ENCODE measurements around the gene PRKD1. TPM values are rescaled to one million over a fixed set of nuclear protein-coding genes. Genes with fewer than 3 reads are reported as not detected.

Gene PRKD1
- total RNA-seq, 1 donor from 2014 or later, result 0.54 TPM

DNA sequence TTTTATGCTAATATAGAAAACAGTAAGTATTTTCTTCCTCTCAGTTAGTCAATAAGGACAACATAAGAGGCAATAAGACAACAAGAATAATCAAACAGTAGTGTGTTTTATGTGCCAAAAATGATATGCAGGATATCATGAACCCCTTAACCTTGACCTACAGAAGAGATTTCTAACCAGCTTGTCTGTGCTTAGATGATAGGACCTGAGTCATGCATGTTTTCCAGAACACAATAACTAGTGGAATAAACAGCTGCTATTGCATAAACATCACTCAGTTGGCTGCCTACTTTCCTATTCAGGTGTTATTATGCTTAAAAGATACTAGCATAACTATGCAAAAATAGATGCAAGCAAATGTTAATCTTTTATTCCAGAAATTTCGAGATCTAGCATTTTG lies 282.5 kb downstream of the PRKD1 start:
- Mint-ChIP-seq H3K27me3 (ENCODE audit: unreplicated experiment) (no peaks in the 10 kb centered on the region), H3K27ac (ENCODE audit: unreplicated experiment) (no peak overlapping the region), H3K4me3 (ENCODE audit: unreplicated experiment) (no peak overlapping the region), H3K36me3 (ENCODE audit: unreplicated experiment) (peaks cover 17% of the 10 kb centered on the region), H3K4me1 (ENCODE audit: low read depth, unreplicated experiment) (no peaks in the 10 kb centered on the region), H3K9me3 (ENCODE audit: unreplicated experiment) (peaks cover 10% of the 10 kb centered on the region)
- no peak for DNase-seq
- TF ChIP-seq, protein P1, sequence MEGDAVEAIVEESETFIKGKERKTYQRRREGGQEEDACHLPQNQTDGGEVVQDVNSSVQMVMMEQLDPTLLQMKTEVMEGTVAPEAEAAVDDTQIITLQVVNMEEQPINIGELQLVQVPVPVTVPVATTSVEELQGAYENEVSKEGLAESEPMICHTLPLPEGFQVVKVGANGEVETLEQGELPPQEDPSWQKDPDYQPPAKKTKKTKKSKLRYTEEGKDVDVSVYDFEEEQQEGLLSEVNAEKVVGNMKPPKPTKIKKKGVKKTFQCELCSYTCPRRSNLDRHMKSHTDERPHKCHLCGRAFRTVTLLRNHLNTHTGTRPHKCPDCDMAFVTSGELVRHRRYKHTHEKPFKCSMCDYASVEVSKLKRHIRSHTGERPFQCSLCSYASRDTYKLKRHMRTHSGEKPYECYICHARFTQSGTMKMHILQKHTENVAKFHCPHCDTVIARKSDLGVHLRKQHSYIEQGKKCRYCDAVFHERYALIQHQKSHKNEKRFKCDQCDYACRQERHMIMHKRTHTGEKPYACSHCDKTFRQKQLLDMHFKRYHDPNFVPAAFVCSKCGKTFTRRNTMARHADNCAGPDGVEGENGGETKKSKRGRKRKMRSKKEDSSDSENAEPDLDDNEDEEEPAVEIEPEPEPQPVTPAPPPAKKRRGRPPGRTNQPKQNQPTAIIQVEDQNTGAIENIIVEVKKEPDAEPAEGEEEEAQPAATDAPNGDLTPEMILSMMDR (IDR thresholded peaks at IDR 0.05; ENCODE audit: partially characterized antibody, unreplicated experiment), result no peak

GRCh38 chr14:29643433-29644211 lies 284.0 kb downstream of the PRKD1 start:
- TF ChIP-seq, protein P1 (IDR thresholded peaks at IDR 0.05; ENCODE audit: partially characterized antibody, unreplicated experiment), result no peak
- Mint-ChIP-seq H3K4me3 (ENCODE audit: unreplicated experiment) (no peak overlapping the region), H3K36me3 (ENCODE audit: unreplicated experiment) (peaks cover 12% of the 10 kb centered on the region), H3K9me3 (ENCODE audit: unreplicated experiment) (peaks cover 4% of the 10 kb centered on the region), H3K27ac (ENCODE audit: unreplicated experiment) (no peak overlapping the region), H3K4me1 (ENCODE audit: low read depth, unreplicated experiment) (no peaks in the 10 kb centered on the region), H3K27me3 (ENCODE audit: unreplicated experiment) (no peaks in the 10 kb centered on the region)
- DNase-seq, result no peak

DNA sequence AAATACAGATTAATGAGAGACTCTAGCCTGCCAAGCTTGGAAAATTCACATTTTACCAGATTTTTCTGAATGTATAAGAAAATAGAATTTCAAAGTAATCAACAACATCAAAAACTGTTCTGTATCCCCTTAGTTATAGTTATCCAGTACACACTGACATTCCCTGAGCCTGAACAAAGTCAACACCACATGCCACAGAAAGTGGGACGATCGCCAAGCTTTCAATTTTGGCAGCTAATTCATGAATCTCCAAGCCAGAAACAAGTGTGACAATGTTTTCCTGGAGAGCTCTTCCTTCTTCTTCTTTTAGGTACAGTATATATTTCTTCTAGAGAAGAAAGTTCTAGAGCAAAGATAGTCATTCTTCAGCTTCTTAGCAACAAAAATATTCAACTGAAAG lies 290.2 kb downstream of the PRKD1 start:
- TF ChIP-seq, protein P1 (IDR thresholded peaks at IDR 0.05; ENCODE audit: partially characterized antibody, unreplicated experiment), result no peak
- Mint-ChIP-seq H3K36me3 (ENCODE audit: unreplicated experiment) (no peaks in the 10 kb centered on the region), H3K4me3 (ENCODE audit: unreplicated experiment) (no peak overlapping the region), H3K9me3 (ENCODE audit: unreplicated experiment) (no peaks in the 10 kb centered on the region), H3K27ac (ENCODE audit: unreplicated experiment) (no peak overlapping the region), H3K4me1 (ENCODE audit: low read depth, unreplicated experiment) (no peaks in the 10 kb centered on the region), H3K27me3 (ENCODE audit: unreplicated experiment) (no peaks in the 10 kb centered on the region)
- DNase-seq, result no peak

- DNase-seq, result no peak
- Mint-ChIP-seq H3K4me3 (ENCODE audit: unreplicated experiment) (no peak overlapping the region), H3K27me3 (ENCODE audit: unreplicated experiment) (no peaks in the 10 kb centered on the region), H3K36me3 (ENCODE audit: unreplicated experiment) (no peaks in the 10 kb centered on the region), H3K9me3 (ENCODE audit: unreplicated experiment) (no peaks in the 10 kb centered on the region), H3K27ac (ENCODE audit: unreplicated experiment) (no peak overlapping the region), H3K4me1 (ENCODE audit: low read depth, unreplicated experiment) (no peaks in the 10 kb centered on the region)
- TF ChIP-seq, protein P1 (IDR thresholded peaks at IDR 0.05; ENCODE audit: partially characterized antibody, unreplicated experiment), result no peak
Measured at GRCh38 chr14:29636870-29637269, 290.8 kb downstream of the PRKD1 start.

DNA sequence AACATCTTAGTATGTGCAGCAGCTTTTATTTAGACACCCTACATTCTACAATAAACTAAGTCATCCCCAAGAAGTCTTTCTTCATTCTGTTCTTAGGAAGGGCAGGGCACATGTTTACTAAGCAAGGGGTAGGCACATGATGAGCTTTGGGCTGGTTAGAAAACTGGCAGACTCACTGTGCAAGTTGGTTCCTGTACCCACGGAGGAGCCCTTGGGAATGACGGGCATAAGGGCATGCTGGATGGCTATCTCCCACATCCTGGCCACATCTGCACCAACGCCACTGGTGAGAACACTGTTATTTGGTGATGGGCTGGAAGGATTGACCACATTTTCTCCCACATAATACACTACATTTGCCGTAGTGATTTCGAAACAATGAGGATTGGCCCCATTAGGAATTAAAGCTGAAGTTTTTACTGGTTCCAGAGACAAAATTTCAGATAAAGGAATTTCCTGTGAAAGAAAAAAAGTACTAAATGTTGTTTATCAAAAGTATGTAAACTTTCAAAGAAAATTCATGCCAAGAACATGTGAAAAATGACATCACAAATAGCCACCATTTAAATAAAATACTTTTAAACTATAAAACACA lies 297.0 kb downstream of the PRKD1 start:
- Mint-ChIP-seq H3K36me3 (ENCODE audit: unreplicated experiment) (no peaks in the 10 kb centered on the region), H3K27ac (ENCODE audit: unreplicated experiment) (no peak overlapping the region), H3K9me3 (ENCODE audit: unreplicated experiment) (no peaks in the 10 kb centered on the region), H3K27me3 (ENCODE audit: unreplicated experiment) (no peaks in the 10 kb centered on the region), H3K4me1 (ENCODE audit: low read depth, unreplicated experiment) (no peaks in the 10 kb centered on the region), H3K4me3 (ENCODE audit: unreplicated experiment) (no peak overlapping the region)
- no peak for DNase-seq
- TF ChIP-seq, protein P1 (IDR thresholded peaks at IDR 0.05; ENCODE audit: partially characterized antibody, unreplicated experiment), result no peak

All from glutamatergic neuron (in vitro differentiated cells).